ENCODE results near the gene CACNA1F.

GRCh38 chrX:49198540-49199314 lies 34.4 kb downstream of the CACNA1F start:
- TF ChIP-seq CTCF (conservative IDR thresholded peaks at IDR 0.05; ENCODE audit: low read length) = no peak
- no peak for TF ChIP-seq EZH2phosphoT487 (IDR thresholded peaks at IDR 0.05; ENCODE audit: borderline replicate concordance, low read depth, low read length)

Data from OCI-LY7 (cell line).